Hematopoietic multipotent progenitor cell (in vitro differentiated cells): ENCODE data around the gene SCAF4. TPM values are rescaled to one million over a fixed set of nuclear protein-coding genes. Genes with fewer than 3 reads are reported as not detected.

Experiments
- DNase-seq, 3 donors: peaks; one replicate each; pipeline ENCODE4 v3.0.0-alpha.2; 2011 to 2015; ENCODE audit warnings: low read depth in 2 of 3, low spot score in 2 of 3
- total RNA-seq: library from RNA; depleted of rRNA; stranded (reverse); fragments of >200 nt; gene quantifications from one replicate; pipeline ENCODE4 v1.2.3, GENCODE V29; 2012

SCAF4 gene
- total RNA-seq, 1 donor: 15.3 TPM

DNA sequence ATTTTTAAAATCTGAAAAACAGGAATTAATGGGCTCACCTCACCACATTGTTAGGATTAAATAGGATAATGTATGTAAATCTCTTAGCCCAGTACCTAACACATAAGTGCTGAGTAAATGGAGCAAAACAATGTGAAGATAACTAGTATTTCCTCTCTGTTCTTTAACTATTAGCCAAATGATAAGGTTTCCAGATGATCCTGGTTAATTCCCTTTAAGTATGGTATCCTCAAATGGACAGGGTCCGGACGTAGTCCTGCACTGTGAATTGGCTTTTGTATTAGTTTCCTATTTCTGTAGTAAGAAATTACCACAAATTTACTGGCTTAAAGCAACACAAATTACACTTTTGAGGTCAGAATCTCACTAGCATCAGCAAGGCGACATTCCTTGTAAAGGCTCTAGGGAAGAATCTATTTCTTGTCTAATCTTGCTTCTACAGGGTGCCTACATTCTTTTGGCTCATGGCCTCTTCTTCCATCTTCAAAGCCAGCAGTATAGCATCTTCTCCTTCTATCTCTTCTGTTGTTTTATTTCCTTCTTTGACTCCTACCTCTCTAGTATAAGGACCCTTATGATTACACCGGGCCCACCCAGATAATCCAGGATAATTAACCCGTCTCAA is 17.1 kb downstream of the SCAF4 start:
- DNase-seq: no peak

GRCh38 chr21:31713973-31714740 is 17.8 kb downstream of the SCAF4 start:
- DNase-seq: no peak

DNA sequence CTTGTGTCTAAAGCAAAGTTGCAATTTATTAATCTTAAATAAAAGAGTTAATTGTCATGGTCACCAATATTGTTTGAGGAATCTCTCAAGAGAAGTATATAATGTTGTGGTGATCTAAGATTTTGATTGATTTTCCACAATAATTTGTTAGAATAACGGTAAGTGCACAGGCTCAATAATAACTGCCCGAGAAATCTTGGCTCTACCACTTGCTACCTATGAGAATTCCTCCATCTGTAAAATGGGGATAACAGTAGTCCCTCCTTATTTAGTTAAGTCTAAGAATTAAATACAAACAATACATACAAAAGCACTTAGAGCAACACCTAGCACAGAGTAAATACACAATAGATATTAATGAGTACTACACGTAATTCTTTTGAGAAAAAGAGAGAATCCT is 18.8 kb downstream of the SCAF4 start:
- DNase-seq: no peak

DNA sequence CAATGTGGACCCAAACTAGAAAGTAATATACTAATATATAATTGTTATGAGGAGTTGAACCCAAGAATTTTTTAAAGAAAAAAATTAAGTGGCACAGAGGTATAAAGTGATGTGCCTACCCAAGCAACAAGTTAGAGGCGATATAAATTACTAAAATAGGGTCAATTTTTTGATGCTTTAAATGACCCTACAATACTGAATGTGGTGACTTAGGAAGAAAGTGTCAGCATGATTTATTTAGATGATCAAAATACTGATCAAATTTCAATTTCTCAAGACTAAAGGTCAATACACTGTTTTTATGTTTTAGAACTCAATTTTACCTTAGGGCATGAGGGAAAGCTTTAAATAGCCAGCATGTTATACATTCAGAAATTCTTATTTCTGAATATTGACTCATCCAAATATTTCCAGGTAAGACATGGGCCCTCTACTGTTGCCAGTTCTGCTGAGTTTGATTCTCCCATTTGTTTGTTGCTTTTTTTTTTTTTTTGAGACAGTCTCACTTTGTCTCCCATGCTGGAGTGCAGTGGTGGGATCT is 20.1 kb downstream of the SCAF4 start:
- DNase-seq: no peak

- no peak for DNase-seq
Measured at GRCh38 chr21:31711326-31711725, 20.6 kb downstream of the SCAF4 start.

- DNase-seq: no peak
Measured at GRCh38 chr21:31710586-31710985, 21.3 kb downstream of the SCAF4 start.

- no peak for DNase-seq
Measured at GRCh38 chr21:31708541-31708940, 23.4 kb downstream of the SCAF4 start.

DNA sequence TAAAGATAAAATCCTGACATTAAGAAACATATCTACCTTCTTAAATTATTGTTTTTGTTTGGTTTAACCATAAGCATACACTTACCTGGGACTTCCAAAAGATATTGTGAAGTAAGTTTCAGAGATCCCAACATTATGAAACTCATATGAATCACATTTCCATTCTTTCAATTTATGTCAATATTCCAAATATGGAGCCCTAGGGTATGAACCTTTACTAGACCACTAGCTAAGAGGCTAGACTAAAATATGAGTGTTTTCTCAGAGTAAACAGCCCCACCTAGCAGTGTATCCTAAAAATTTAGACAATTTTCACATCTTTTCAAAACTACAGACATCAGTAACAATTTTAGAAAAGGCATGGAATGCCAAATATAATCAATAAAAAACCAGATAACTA is 24.4 kb downstream of the SCAF4 start:
- no peak for DNase-seq

GRCh38 chr21:31706562-31706961 is 25.4 kb downstream of the SCAF4 start:
- DNase-seq: no peak

- DNase-seq: no peak
Measured at GRCh38 chr21:31700040-31700439, 31.9 kb downstream of the SCAF4 start.

DNA sequence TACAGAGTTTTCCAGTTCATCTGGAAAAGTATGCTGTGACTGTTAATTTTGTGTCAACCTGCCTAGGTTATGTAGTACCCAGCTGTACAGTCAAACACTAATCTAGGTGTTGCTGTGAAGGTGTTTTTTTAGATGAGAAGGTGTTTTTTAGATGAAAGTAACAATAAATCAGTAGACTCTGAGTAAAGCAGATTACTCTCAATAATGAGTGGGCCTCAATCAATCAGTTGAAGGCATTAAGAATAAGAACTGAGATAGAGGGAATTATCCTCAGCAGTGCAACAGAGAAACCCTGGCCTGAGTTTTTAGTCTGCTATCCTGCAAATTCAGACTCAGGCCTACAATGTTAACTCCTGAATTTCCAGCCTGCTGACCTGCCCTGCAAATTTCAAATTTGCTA is 33.5 kb downstream of the SCAF4 start:
- DNase-seq: no peak

- DNase-seq: no peak
Measured at GRCh38 chr21:31696424-31696823, 35.5 kb downstream of the SCAF4 start.

DNA sequence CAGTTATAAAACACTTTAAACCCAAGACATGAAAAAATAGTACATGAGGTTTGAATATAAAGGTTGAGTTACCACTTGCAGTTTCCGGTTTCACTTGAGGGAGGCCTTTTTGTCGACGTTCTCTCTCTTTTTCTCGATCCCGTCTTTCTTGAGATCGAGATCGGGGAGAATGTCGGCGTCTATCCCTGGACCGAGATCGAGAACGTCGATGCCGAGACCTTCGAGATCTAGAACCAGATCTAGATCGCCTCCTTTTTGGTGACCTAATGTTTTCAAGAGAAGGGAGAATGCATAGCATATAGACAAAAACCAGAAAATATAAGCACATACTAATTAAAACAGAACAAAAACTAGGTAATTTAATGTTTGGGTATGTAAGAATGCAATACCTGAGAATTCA is 38.7 kb downstream of the SCAF4 start:
- DNase-seq: no peak

DNA sequence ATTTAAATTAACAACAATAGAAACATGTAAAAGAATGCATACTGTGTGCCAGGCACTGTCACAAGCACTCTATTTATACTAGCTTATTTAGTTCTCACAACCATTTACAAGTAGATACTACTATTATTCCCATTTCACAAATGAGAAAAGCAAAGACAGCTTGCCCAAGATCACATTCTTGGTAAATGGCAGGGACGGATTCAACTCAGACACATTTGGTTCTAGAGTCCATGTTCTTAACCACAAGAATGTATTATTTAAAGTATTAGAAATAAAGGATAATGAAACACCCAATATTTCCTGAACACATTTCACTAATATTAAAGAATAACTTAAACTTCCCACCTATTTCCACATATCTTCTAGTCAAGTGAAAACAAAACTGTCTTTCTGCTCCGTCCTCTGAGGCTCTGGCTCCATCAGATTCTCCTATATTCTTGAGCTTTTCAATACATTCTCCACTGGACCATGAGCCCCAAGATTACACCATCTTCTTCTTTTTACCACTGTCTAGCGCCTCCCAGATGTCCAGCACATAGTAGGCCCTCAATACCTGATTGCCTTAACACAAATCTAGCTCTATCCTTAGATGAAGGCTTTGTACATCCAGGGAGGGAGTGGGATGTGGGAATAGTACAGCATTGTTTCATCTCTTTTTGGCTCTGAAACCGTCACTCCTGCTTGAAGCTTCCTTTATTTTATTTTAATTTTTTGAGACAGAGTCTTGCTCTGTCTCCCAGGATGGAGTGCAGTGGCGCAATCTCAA is 43.1 kb downstream of the SCAF4 start:
- no peak for DNase-seq

GRCh38 chr21:31687108-31687507 is 44.8 kb downstream of the SCAF4 start:
- no peak for DNase-seq

- DNase-seq: no peak
Measured at GRCh38 chr21:31686272-31686915, 45.5 kb downstream of the SCAF4 start.

- DNase-seq: no peak
Measured at GRCh38 chr21:31684918-31685317, 47.0 kb downstream of the SCAF4 start.

DNA sequence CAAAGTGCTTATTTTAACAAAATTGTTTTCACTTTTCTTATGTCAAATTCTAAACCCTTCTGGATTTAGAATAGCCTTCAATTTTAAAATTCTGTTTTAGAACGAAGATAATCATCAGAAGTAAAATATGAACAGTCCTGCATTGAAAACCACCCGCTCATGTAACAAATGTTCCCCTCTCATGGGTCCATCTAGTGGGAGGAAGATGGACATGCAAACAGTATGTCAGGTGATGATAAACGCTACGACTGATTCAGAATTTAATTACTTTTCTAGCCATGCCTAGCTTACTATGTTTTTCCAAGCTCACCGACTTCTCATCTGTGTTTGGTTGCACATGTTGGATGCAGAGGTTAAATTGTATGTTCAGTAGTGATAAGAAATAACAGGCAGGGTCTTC is 48.9 kb downstream of the SCAF4 start:
- no peak for DNase-seq

- no peak for DNase-seq
Measured at GRCh38 chr21:31682620-31683019, 49.3 kb downstream of the SCAF4 start.

- DNase-seq: no peak
Measured at GRCh38 chr21:31678478-31678877, 53.4 kb downstream of the SCAF4 start.

DNA sequence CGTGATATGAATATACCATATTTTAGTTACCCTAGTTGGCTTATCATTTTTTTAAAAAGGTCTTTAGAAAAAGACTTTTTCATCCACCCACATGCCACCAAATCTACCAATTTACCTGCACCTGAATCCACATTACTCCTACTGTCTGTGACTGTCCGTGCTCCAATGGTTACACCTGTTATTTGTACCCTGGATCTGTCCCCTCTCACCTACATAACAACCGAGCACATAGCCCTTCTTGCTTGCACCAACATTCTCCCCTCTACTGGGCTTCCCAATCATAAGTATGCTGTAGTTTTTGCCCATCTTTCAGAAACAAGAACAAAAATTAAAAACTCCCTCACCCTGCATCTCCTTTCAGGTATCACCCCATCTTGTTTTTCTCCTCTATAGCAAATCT is 54.9 kb downstream of the SCAF4 start:
- no peak for DNase-seq
